Vagina (tissue), 2 donors: ENCODE results near the gene PCBP3. TPM values are rescaled to one million over a fixed set of nuclear protein-coding genes. Genes with fewer than 3 reads are reported as not detected.
"Not testable (repeated sequence)": the region's sequence is repeated elsewhere in the genome, so short reads cannot be mapped to it uniquely, and the experiment has no call there.

Source experiments
- DNase-seq, 2 donors: peaks; one replicate each; pipeline ENCODE4 v3.0.0-alpha.2; 2017; ENCODE audit errors: extremely low spot score in 2 of 2
- H3K27ac ChIP-seq: fragments of 200-600 bp; sonication (generic); one replicate; pipeline ENCODE4 v1.5.1; 2019
- H3K27me3 ChIP-seq: fragments of 200-600 bp; sonication (generic); one replicate; pipeline ENCODE4 v1.5.1; 2019
- H3K36me3 ChIP-seq, 2 donors: fragments of 200-600 bp; sonication (generic); one replicate each; pipeline ENCODE4 v1.5.1; 2017 to 2019
- H3K4me1 ChIP-seq: fragments of 200-600 bp; sonication (generic); one replicate; pipeline ENCODE4 v1.5.1; 2019
- H3K4me3 ChIP-seq, 2 donors: fragments of 200-600 bp; sonication (generic); 1 replicate in 1 of 2; 2 replicates in 1 of 2; pipeline ENCODE4 v1.5.1; 2016 to 2019
- H3K9me3 ChIP-seq: fragments of 200-600 bp; sonication (generic); one replicate; pipeline ENCODE4 v1.5.1; 2019
- CTCF ChIP-seq, 3 experiments: fragments of 450-650 bp in 2 of 3; fragments of 200-600 bp in 1 of 3; sonication (generic) in 1 of 3; IDR thresholded peaks; one replicate each; pipeline ENCODE4 v1.5.1; 2017 to 2019; ENCODE audit warnings: antibody characterized with exemption in 3 of 3, mild to moderate bottlenecking in 2 of 3, moderate library complexity in 2 of 3
- POLR2A ChIP-seq, 2 donors: fragments of 450-650 bp; IDR thresholded peaks; one replicate each; pipeline ENCODE4 v1.6.1; 2017; ENCODE audit warnings: antibody characterized with exemption in 2 of 2, mild to moderate bottlenecking in 2 of 2, moderate library complexity in 2 of 2
- POLR2AphosphoS5 ChIP-seq, 2 donors: sonication (generic); formaldehyde crosslinking; IDR thresholded peaks; one replicate each; pipeline ENCODE4 v1.9.0; 2017; ENCODE audit warnings: antibody characterized with exemption in 2 of 2, mild to moderate bottlenecking in 2 of 2, low read depth in 1 of 2; ENCODE audit not compliant: insufficient read depth in 1 of 2
- intact Hi-C: fragments of 100-400 bp; cut with DNase I; formaldehyde crosslinking; loops from one replicate; pipeline ENCODE4 v1.15.1; 2023
- total RNA-seq: library from RNA; depleted of rRNA; stranded (reverse); fragments of >200 nt; gene quantifications from one replicate; pipeline ENCODE4 v1.2.3, GENCODE V29; 2016

PCBP3 gene
- total RNA-seq, 1 donor from 2014 or later = 4.9 TPM

DNA sequence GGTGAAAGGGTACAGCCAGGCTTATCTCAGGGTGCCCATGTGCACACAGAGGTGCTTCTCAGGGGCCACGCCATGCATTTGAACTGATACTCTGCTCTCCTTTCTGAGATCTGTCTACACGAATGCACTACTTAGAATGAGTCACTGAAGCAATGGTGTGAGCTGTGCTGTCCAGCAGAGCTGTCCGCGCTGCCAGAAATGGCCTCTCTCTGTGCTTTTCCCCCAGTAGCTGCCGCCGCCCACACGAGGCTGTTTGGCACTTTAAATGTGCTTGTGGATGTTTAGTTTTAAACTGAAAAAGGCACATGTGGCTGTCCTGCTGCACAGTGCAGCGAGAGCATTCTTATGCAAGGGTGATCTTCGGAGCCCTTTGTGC is 250.9 kb downstream of the PCBP3 start:
- intact Hi-C loops = no loop called here
- no peak for DNase-seq
- Histone ChIP-seq H3K4me1 (peaks cover 16% of the 10 kb centered on the region), H3K4me3 (no peak overlapping the region), H3K36me3 (no peaks in the 10 kb centered on the region), H3K27ac (peak overlapping the region; percentile 30), H3K9me3 (no peaks in the 10 kb centered on the region), H3K27me3 (no peaks in the 10 kb centered on the region)
- TF ChIP-seq CTCF (IDR thresholded peaks at IDR 0.05) (no peak), POLR2A (IDR thresholded peaks at IDR 0.05) (no peak), POLR2AphosphoS5 (IDR thresholded peaks at IDR 0.05; ENCODE audit: insufficient read depth in 1 of 2, low read depth in 1 of 2) (peak in 1 of 2 donors; percentile 27)

GRCh38 chr21:45894906-45895777 is 251.6 kb downstream of the PCBP3 start:
- no peak overlapping the region for H3K4me3 ChIP-seq
- TF ChIP-seq POLR2A (IDR thresholded peaks at IDR 0.05) (no peak), CTCF (IDR thresholded peaks at IDR 0.05) (no peak), POLR2AphosphoS5 (IDR thresholded peaks at IDR 0.05; ENCODE audit: insufficient read depth in 1 of 2, low read depth in 1 of 2) (no peak)
- H3K9me3 ChIP-seq = no peaks in the 10 kb centered on the region
- intact Hi-C loops = no loop called here
- H3K4me1 ChIP-seq = peaks cover 16% of the 10 kb centered on the region
- no peak overlapping the region for H3K27ac ChIP-seq
- DNase-seq = no peak
- H3K36me3 ChIP-seq = no peaks in the 10 kb centered on the region
- no peaks in the 10 kb centered on the region for H3K27me3 ChIP-seq

DNA sequence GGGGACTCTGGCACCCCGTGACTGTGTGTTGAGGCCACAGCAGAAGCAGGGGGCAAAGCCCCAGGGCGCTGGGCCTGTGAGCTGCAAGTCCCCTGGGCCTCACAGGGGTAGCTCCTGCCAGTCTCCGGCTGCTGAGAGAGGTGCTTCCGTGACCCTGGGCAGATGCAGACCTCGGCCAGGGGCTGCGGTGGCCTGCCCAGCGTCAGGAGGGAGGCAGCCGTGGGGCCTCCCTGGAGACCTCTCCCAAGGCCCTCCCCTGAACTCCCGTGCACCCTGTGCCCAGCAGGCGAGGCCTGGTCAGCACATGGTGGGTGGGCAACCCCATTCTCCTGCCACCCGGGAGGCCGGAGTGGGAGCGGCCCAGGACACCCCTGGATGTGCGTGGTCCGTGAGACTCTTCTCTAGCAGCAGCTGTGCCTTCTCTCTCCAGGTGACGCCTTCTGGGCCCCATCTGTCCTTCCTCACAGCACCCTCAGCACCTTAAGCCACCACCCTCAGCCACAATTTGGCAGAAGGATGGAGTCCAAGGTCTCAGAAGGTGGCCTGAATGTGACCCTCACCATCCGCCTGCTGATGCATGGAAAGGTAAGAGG is 252.3 kb downstream of the PCBP3 start:
- no peaks in the 10 kb centered on the region for H3K36me3 ChIP-seq
- intact Hi-C loops = no loop called here
- no peak for DNase-seq
- no peaks in the 10 kb centered on the region for H3K27me3 ChIP-seq
- TF ChIP-seq POLR2AphosphoS5 (IDR thresholded peaks at IDR 0.05; ENCODE audit: insufficient read depth in 1 of 2, low read depth in 1 of 2) = no peak
- no peak for TF ChIP-seq POLR2A (IDR thresholded peaks at IDR 0.05)
- no peak for TF ChIP-seq CTCF (IDR thresholded peaks at IDR 0.05)
- peaks cover 16% of the 10 kb centered on the region for H3K4me1 ChIP-seq
- H3K4me3 ChIP-seq = no peak overlapping the region
- no peaks in the 10 kb centered on the region for H3K9me3 ChIP-seq
- H3K27ac ChIP-seq = no peak overlapping the region

DNA sequence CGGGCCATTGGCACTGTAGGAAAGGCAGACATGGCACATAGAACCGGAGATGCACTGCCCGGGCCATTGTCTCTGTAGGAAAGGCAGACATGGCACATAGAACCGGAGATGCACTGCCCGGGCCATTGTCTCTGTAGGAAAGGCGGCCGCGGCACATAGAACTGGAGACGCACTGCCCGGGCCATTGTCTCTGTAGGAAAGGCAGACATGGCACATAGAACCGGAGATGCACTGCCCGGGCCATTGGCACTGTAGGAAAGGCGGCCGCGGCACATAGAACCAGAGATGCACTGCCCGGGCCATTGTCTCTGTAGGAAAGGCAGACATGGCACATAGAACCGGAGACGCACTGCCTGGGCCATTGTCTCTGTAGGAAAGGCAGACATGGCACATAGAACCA is 252.9 kb downstream of the PCBP3 start:
- intact Hi-C loops, H3K36me3 ChIP-seq: not testable (repeated sequence)
- H3K4me1 ChIP-seq = peaks cover 16% of the 10 kb centered on the region

GRCh38 chr21:45897191-45898027 is 253.9 kb downstream of the PCBP3 start:
- intact Hi-C loops = no loop called here
- no peak for DNase-seq
- no peaks in the 10 kb centered on the region for H3K36me3 ChIP-seq
- no peak overlapping the region for H3K4me3 ChIP-seq
- TF ChIP-seq CTCF (IDR thresholded peaks at IDR 0.05) = no peak
- TF ChIP-seq POLR2AphosphoS5 (IDR thresholded peaks at IDR 0.05; ENCODE audit: insufficient read depth in 1 of 2, low read depth in 1 of 2) = no peak
- no peak for TF ChIP-seq POLR2A (IDR thresholded peaks at IDR 0.05)
- no peaks in the 10 kb centered on the region for H3K9me3 ChIP-seq
- H3K27ac ChIP-seq = no peak overlapping the region
- no peaks in the 10 kb centered on the region for H3K27me3 ChIP-seq
- H3K4me1 ChIP-seq = peaks cover 16% of the 10 kb centered on the region

More for the DNA sequence above, 252.9 kb downstream of the PCBP3 start:
- not testable (repeated sequence) for H3K27me3 ChIP-seq, H3K4me3 ChIP-seq, DNase-seq, H3K27ac ChIP-seq, H3K9me3 ChIP-seq
